Activated T-cell treated with anti-CD3 and anti-CD28 coated beads, Interleukin-2, amount 50 U/mL, for 72 hours (primary cell): ENCODE measurements around the gene SLC17A8. TPM values are rescaled to one million over a fixed set of nuclear protein-coding genes. Genes with fewer than 3 reads are reported as not detected.
"Not testable (repeated sequence)": the region's sequence is repeated elsewhere in the genome, so short reads cannot be mapped to it uniquely, and the experiment has no call there.

ENCODE experiments used
- ATAC-seq, 2 donors: fragments of 150-1000 bp; cut with Tn5 transposase; replicated peaks in 1 of 2; 2 replicates each; pipeline ENCODE4 v1.10.0; 2021; ENCODE audit warnings: moderate library complexity in 2 of 2, mild to moderate bottlenecking in 1 of 2
- DNase-seq, 2 donors: peaks; one replicate each; pipeline ENCODE4 v3.0.0; 2021 to 2022; ENCODE audit warnings: mixed read lengths in 1 of 2
- H3K27ac Mint-ChIP-seq: one replicate; pipeline ENCODE4 v1.8.0; 2022; ENCODE audit warnings: mild to moderate bottlenecking, moderate library complexity, mixed read lengths
- H3K27me3 Mint-ChIP-seq: one replicate; pipeline ENCODE4 v1.8.0; 2022; ENCODE audit warnings: low read depth, mixed read lengths
- H3K36me3 Mint-ChIP-seq, 2 donors: one replicate each; pipeline ENCODE4 v1.8.0; 2022; ENCODE audit warnings: mixed read lengths in 2 of 2, mild to moderate bottlenecking in 1 of 2; ENCODE audit not compliant: insufficient read depth in 2 of 2
- H3K4me1 Mint-ChIP-seq: one replicate; pipeline ENCODE4 v1.8.0; 2022; ENCODE audit warnings: low read depth, mixed read lengths
- H3K4me3 Mint-ChIP-seq, 2 donors: one replicate each; pipeline ENCODE4 v1.8.0; 2022; ENCODE audit warnings: mild to moderate bottlenecking in 2 of 2, mixed read lengths in 2 of 2, moderate library complexity in 2 of 2
- H3K9me3 Mint-ChIP-seq, 2 donors: one replicate each; pipeline ENCODE4 v1.8.0; 2022; ENCODE audit warnings: mixed read lengths in 2 of 2
- total RNA-seq, 2 donors: library from RNA; stranded (reverse); gene quantifications; one replicate each; pipeline ENCODE4 v1.2.3, GENCODE V29; 2022

The SLC17A8 gene
- not detected for total RNA-seq

- ATAC-seq: no peak
- no peak for DNase-seq
- Mint-ChIP-seq H3K27ac (no peak within 1 kb of the TSS), H3K27me3 (peaks cover 35% of the 10 kb centered on the region), H3K36me3 (no peaks in the 10 kb centered on the region), H3K9me3 (peaks cover 0 to 1% of the 10 kb centered on the region in 2 donors), H3K4me1 (no peaks in the 10 kb centered on the region), H3K4me3 (no peak within 1 kb of the TSS)
Measured at GRCh38 chr12:100356644-100357223, at the start of gene SLC17A8. Gene SLC17A8 (plus strand): TSS chr12:100357074. CDS start chr12:100357392, 318 bp downstream.

- DNase-seq, H3K27me3 Mint-ChIP-seq, ATAC-seq, H3K27ac Mint-ChIP-seq, H3K4me1 Mint-ChIP-seq, H3K4me3 Mint-ChIP-seq: not testable (repeated sequence)
- H3K36me3 Mint-ChIP-seq: peaks cover 24% of the 10 kb centered on the region in 2 donors
- H3K9me3 Mint-ChIP-seq: peaks cover 10 to 11% of the 10 kb centered on the region in 2 donors
Measured at GRCh38 chr12:100308138-100308537, 48.7 kb upstream of the SLC17A8 start.

- no peak overlapping the region for H3K4me3 Mint-ChIP-seq
- H3K9me3 Mint-ChIP-seq: peaks cover 2 to 3% of the 10 kb centered on the region in 2 donors
- peaks cover 5% of the 10 kb centered on the region for H3K4me1 Mint-ChIP-seq
- H3K36me3 Mint-ChIP-seq: peaks cover 5 to 8% of the 10 kb centered on the region in 2 donors
- no peak overlapping the region for H3K27ac Mint-ChIP-seq
- H3K27me3 Mint-ChIP-seq: no peaks in the 10 kb centered on the region
- DNase-seq (no peak), ATAC-seq (no peak)
Measured at GRCh38 chr12:100311317-100311716, 45.6 kb upstream of the SLC17A8 start.

GRCh38 chr12:100317371-100317770, 39.5 kb upstream of the SLC17A8 start:
- H3K4me3 Mint-ChIP-seq: no peak overlapping the region

GRCh38 chr12:100324498-100324897, 32.4 kb upstream of the SLC17A8 start:
- no peaks in the 10 kb centered on the region for H3K9me3 Mint-ChIP-seq
- DNase-seq: no peak
- no peak overlapping the region for H3K4me3 Mint-ChIP-seq

More at GRCh38 chr12:100317371-100317770, 39.5 kb upstream of the SLC17A8 start:
- no peaks in the 10 kb centered on the region for H3K27me3 Mint-ChIP-seq
- no peak overlapping the region for H3K27ac Mint-ChIP-seq
- peaks cover 1 to 9% of the 10 kb centered on the region in 2 donors for H3K36me3 Mint-ChIP-seq
- H3K4me1 Mint-ChIP-seq: no peaks in the 10 kb centered on the region
- no peak for ATAC-seq
- no peaks in the 10 kb centered on the region for H3K9me3 Mint-ChIP-seq
- no peak for DNase-seq

GRCh38 chr12:100326208-100326607, 30.7 kb upstream of the SLC17A8 start:
- DNase-seq: no peak
- H3K4me3 Mint-ChIP-seq: no peak overlapping the region
- no peak overlapping the region for H3K27ac Mint-ChIP-seq
- peaks cover 10 to 12% of the 10 kb centered on the region in 2 donors for H3K36me3 Mint-ChIP-seq
- H3K4me1 Mint-ChIP-seq: peaks cover 9% of the 10 kb centered on the region
- no peak for ATAC-seq
- H3K9me3 Mint-ChIP-seq: no peaks in the 10 kb centered on the region
- H3K27me3 Mint-ChIP-seq: no peaks in the 10 kb centered on the region

More at GRCh38 chr12:100324498-100324897, 32.4 kb upstream of the SLC17A8 start:
- peaks cover 5% of the 10 kb centered on the region for H3K4me1 Mint-ChIP-seq
- H3K36me3 Mint-ChIP-seq: peaks cover 7 to 10% of the 10 kb centered on the region in 2 donors
- no peaks in the 10 kb centered on the region for H3K27me3 Mint-ChIP-seq
- H3K27ac Mint-ChIP-seq: no peak overlapping the region
- ATAC-seq: no peak

- Mint-ChIP-seq H3K4me3 (no peak overlapping the region), H3K27me3 (no peaks in the 10 kb centered on the region), H3K36me3 (peaks cover 9 to 10% of the 10 kb centered on the region in 2 donors), H3K9me3 (no peaks in the 10 kb centered on the region), H3K27ac (peak overlapping the region; percentile 23), H3K4me1 (peaks cover 9% of the 10 kb centered on the region)
- peak; percentile 49 to 66 for ATAC-seq
- DNase-seq: no peak
Measured at GRCh38 chr12:100329800-100330199, 27.1 kb upstream of the SLC17A8 start.

GRCh38 chr12:100331871-100332270, 25.0 kb upstream of the SLC17A8 start:
- no peak for ATAC-seq
- Mint-ChIP-seq H3K4me3 (no peak overlapping the region), H3K36me3 (peaks cover 14 to 16% of the 10 kb centered on the region in 2 donors), H3K27me3 (no peaks in the 10 kb centered on the region), H3K27ac (no peak overlapping the region), H3K4me1 (peaks cover 9% of the 10 kb centered on the region), H3K9me3 (no peaks in the 10 kb centered on the region)
- no peak for DNase-seq

GRCh38 chr12:100332852-100333251, 24.0 kb upstream of the SLC17A8 start:
- no peak for DNase-seq
- H3K27ac Mint-ChIP-seq: peak overlapping the region; percentile 50
- H3K27me3 Mint-ChIP-seq: no peaks in the 10 kb centered on the region
- ATAC-seq: no peak
- no peaks in the 10 kb centered on the region for H3K9me3 Mint-ChIP-seq
- no peak overlapping the region for H3K4me3 Mint-ChIP-seq
- H3K36me3 Mint-ChIP-seq: peaks cover 14 to 16% of the 10 kb centered on the region in 2 donors
- peaks cover 9% of the 10 kb centered on the region for H3K4me1 Mint-ChIP-seq

- Mint-ChIP-seq H3K4me1 (no peaks in the 10 kb centered on the region), H3K36me3 (peaks cover 4 to 12% of the 10 kb centered on the region in 2 donors), H3K4me3 (no peak overlapping the region), H3K9me3 (peaks cover 0 to under 1% of the 10 kb centered on the region in 2 donors), H3K27me3 (no peaks in the 10 kb centered on the region), H3K27ac (no peak overlapping the region)
- ATAC-seq: no peak
- no peak for DNase-seq
Measured at GRCh38 chr12:100337299-100337698, 19.6 kb upstream of the SLC17A8 start.

- ATAC-seq: no peak
- Mint-ChIP-seq H3K27me3 (no peaks in the 10 kb centered on the region), H3K4me1 (no peaks in the 10 kb centered on the region)
Measured at GRCh38 chr12:100337727-100338126, 19.1 kb upstream of the SLC17A8 start.

GRCh38 chr12:100339071-100339470, 17.8 kb upstream of the SLC17A8 start:
- Mint-ChIP-seq H3K36me3 (peaks cover 4 to 14% of the 10 kb centered on the region in 2 donors), H3K4me3 (no peak overlapping the region), H3K4me1 (no peaks in the 10 kb centered on the region), H3K27me3 (no peaks in the 10 kb centered on the region), H3K27ac (peak overlapping the region; percentile 46), H3K9me3 (peaks cover 4 to 5% of the 10 kb centered on the region in 2 donors)
- ATAC-seq: no peak
- no peak for DNase-seq

More at GRCh38 chr12:100337727-100338126, 19.1 kb upstream of the SLC17A8 start:
- Mint-ChIP-seq H3K27ac (no peak overlapping the region), H3K9me3 (peaks cover 4% of the 10 kb centered on the region in 2 donors), H3K4me3 (no peak overlapping the region), H3K36me3 (peaks cover 4 to 14% of the 10 kb centered on the region in 2 donors)
- DNase-seq: no peak

- H3K27me3 Mint-ChIP-seq, H3K4me3 Mint-ChIP-seq, H3K4me1 Mint-ChIP-seq, DNase-seq, H3K27ac Mint-ChIP-seq, H3K9me3 Mint-ChIP-seq, ATAC-seq, H3K36me3 Mint-ChIP-seq: not testable (repeated sequence)
Measured at GRCh38 chr12:100342897-100343296, 14.0 kb upstream of the SLC17A8 start.

GRCh38 chr12:100344351-100344750, 12.5 kb upstream of the SLC17A8 start:
- H3K27ac Mint-ChIP-seq, H3K4me3 Mint-ChIP-seq, ATAC-seq, H3K9me3 Mint-ChIP-seq, H3K36me3 Mint-ChIP-seq, H3K27me3 Mint-ChIP-seq, H3K4me1 Mint-ChIP-seq, DNase-seq: not testable (repeated sequence)
